ENCODE measurements around the gene APC2. TPM values are rescaled to one million over a fixed set of nuclear protein-coding genes. Genes with fewer than 3 reads are reported as not detected.

APC2 gene
- total RNA-seq, 1 donor = 0.27 TPM

DNA sequence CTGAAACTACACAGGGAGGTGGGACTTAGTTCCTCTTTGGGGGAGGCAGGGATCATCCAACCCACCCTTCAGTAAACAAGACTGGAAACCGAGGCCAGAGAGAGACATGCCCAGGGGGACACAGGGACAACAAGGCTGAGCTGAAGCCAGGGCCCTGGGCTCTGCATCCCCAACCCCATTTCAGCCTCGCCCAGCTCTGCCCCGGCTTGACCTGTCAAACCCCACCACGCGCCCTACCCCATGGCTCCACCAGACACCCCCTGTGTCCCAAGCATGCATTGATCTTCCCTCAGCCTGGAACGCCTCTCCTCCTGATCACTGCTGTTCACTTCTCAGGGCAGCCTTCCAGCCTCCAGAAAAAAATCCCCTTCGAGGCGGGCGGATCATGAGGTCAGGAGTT lies 2.0 kb upstream of the APC2 start:
- no peak overlapping the region for H3K4me3 ChIP-seq (ENCODE audit: low read depth, low read length)
- TF ChIP-seq, protein P1, sequence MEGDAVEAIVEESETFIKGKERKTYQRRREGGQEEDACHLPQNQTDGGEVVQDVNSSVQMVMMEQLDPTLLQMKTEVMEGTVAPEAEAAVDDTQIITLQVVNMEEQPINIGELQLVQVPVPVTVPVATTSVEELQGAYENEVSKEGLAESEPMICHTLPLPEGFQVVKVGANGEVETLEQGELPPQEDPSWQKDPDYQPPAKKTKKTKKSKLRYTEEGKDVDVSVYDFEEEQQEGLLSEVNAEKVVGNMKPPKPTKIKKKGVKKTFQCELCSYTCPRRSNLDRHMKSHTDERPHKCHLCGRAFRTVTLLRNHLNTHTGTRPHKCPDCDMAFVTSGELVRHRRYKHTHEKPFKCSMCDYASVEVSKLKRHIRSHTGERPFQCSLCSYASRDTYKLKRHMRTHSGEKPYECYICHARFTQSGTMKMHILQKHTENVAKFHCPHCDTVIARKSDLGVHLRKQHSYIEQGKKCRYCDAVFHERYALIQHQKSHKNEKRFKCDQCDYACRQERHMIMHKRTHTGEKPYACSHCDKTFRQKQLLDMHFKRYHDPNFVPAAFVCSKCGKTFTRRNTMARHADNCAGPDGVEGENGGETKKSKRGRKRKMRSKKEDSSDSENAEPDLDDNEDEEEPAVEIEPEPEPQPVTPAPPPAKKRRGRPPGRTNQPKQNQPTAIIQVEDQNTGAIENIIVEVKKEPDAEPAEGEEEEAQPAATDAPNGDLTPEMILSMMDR (IDR thresholded peaks at IDR 0.05; ENCODE audit: insufficient read depth, low read length) = no peak
- DNase-seq (ENCODE audit: low read depth) = no peak

DNA sequence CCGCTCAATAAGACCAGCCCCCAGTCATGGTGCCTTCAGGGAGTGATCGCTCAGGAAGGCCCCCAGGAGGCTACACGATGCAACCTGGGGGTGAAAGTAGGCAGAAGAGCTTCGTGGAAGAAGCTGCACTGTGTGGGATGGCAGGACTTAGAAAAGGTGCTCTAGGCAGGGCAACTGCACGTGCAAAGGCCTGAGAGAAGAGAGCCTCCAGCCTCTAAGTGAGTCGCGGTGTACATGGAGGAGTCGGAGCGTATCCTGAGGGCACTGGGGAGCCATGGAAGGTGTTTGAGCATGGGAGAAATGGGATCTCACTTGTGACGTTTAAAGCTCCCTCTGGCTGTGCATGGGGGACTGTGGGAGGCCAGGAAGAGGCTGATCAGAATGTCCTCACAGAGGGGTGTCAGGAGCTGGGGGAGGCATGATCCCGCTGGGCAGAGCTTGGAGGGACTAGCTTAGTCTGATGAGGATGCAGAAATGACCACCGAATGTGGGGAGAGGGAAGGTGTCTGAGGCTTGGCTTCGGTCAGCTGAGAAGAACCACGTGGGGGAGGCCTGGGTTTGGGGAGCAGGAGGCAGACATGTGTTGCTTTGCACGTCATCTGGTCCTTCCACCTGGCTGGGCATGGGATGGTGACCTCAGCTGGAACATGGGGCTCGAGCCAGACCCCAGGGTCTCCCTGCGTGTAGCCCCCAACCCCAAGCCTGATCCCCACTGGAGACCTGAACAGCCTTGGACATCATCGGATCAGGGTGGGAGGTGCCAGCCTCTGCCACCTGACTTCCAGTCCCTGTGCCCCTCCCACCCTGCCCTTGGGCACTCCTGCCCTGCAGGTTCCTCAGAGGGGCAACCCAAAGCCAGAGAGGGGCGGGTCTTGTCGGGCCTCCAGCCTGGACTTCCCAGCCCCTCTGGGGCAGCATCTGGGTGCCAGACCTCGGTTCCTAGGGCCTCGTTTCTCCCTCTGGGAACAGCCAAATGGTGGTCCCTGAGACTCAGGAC lies 1.1 kb downstream of the APC2 start:
- TF ChIP-seq, protein P1 (IDR thresholded peaks at IDR 0.05; ENCODE audit: insufficient read depth, low read length) = no peak
- H3K4me3 ChIP-seq (ENCODE audit: low read depth, low read length) = no peak overlapping the region
- DNase-seq (ENCODE audit: low read depth) = no peak

DNA sequence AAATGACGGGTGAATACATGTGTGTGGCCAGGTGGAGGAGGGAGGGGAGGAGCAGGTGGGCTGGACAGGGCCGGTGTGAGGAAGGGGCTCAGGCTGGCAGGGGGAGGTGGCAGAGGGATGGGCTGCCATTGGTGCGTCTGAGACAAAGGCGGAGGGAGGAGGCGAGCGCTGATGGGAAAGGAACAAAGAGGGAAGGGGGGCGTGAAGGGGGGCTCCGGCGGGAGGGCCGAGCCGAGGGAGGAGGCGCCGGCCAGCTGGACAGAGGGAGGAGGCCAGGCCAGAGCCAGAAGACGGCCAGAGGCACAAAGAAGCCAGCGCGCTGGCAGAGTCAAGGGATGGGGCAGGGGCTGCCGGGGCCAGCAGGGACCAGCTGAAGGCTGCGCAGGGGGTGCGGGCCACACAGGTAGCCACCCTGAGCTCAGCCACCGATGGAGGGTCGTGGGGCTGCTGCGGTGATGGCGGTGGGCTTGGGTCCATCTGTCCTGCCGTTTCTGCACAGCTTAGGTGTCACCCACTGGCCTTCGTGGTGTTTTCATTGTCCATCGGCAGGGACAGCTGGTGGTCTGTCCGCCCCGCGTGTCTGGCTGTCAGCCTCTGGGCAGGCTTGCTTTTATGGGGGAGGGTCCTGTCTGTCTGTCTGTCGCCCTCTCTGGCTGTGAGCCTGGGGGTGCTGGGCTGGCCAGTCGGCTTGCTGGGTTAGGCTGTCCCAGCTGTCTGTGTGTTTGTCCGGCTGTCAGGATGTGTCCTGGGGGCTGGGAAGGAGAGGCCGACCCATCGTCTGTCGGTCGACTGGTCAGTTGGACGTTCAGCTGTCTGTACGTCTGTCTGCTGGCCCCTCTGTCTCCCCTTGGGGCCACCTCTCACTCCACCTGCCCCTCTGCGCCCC lies 2.2 kb downstream of the APC2 start:
- no peak overlapping the region for H3K4me3 ChIP-seq (ENCODE audit: low read depth, low read length)
- DNase-seq (ENCODE audit: low read depth) = no peak
- TF ChIP-seq, protein P1 (IDR thresholded peaks at IDR 0.05; ENCODE audit: insufficient read depth, low read length) = no peak

DNA sequence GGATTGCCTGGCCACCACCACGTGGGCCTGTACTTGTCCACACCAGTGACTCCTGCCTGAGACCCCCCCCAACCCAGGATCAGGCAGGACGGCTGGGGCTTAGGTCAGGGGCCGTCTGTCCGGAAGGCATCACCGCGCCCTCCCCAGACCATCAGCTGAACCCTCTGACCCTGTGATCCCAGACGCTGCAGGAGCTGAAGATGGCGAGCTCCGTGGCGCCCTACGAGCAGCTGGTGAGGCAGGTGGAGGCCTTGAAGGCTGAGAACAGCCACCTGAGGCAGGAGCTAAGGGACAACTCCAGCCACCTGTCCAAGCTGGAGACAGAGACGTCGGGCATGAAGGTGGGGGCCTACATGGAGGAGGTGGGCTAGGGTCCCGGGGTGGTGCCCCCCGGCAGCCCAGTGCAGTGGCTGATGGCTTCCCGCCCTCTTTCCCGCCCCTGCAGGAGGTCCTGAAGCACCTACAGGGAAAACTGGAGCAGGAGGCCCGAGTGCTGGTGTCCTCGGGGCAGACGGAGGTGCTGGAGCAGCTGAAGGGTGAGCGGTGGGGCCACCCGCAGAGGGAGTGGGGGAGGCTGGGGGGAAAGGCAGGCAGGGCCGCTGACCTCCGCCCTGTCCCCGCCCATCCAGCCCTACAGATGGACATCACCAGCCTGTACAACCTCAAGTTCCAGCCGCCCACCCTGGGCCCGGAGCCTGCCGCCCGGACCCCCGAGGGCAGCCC lies 3.0 kb downstream of the APC2 start:
- TF ChIP-seq, protein P1 (IDR thresholded peaks at IDR 0.05; ENCODE audit: insufficient read depth, low read length) = no peak
- DNase-seq (ENCODE audit: low read depth) = no peak
- no peak overlapping the region for H3K4me3 ChIP-seq (ENCODE audit: low read depth, low read length)

DNA sequence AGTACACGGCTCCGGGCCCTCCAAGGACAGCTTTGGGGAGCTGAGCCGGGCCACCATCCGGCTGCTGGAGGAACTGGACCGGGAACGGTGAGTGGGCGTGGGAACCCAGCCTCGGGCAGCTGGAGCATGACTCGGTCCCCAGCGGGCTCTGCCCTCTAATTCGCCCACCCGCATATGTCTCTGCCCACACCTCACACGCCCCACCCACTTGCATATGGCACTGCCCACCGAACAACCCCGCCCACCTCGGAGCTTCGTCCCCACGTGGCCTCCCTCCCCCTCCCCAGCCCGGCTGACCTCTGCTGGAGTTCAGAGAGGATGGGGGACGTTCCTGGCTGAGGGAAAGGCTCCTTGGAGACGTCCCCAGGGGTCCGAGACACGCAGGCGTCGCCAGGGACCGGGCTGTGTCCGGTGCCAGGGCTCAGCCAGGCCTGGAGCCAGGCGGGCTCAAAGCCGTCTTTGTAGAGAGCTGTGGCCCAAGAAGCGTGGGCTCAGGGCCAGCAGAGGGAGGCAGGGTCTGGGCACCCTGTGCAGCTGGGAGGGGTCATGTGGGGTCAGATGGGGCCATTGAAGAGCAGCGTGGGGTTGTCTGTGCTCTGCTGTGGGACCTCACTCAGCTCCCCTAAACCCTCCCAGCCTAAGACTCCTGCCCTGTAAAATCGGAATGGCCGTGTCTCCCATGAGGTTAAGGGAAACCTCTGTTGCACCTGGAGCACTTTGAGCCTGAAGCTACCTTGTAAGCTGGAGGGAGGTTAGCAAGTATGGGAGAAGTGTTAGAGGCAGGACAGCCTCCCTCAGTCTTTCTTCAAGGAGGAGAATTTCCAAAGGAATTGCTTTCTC lies 3.8 kb downstream of the APC2 start:
- TF ChIP-seq, protein P1 (IDR thresholded peaks at IDR 0.05; ENCODE audit: insufficient read depth, low read length) = peak; percentile 16
- DNase-seq (ENCODE audit: low read depth) = no peak

More for the DNA sequence above, 3.8 kb downstream of the APC2 start:
- no peak overlapping the region for H3K4me3 ChIP-seq (ENCODE audit: low read depth, low read length)

All from fibroblast of the aortic adventitia (primary cell).